ENCODE measurements around the gene SH3BP5. TPM values are rescaled to one million over a fixed set of nuclear protein-coding genes. Genes with fewer than 3 reads are reported as not detected.

The SH3BP5 gene
- total RNA-seq, 1 donor from 2014 or later = 5.2 TPM

DNA sequence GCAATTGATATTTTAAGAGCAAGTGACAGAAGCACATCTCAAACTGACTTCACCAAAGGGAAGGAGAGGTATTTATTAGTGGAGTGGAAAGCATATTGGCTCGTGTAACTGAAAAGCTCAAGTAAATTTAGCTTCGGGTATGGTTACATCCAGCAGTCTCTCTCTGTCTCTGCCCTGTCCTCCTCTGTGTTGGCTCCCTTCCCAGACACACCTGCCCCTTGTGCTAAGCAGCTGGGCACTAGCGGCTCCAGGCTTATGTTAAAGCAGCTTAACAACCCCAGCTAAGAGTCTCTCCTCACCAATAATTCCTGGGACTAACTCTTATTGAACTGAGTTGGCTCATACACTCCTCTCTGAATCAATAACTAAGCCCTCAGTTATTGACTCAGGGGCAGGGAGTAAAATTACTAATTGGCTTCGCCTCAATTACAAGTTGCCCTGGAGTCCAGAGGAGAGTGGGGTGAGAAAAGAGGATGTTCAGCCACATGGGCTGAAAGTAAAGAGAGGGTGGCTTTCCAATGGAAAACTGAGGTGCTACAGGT is 12.8 kb upstream of the SH3BP5 start:
- Mint-ChIP-seq H3K27me3 (ENCODE audit: low read depth) (peaks cover 18% of the 10 kb centered on the region), H3K27ac (ENCODE audit: unreplicated experiment) (no peak overlapping the region)

DNA sequence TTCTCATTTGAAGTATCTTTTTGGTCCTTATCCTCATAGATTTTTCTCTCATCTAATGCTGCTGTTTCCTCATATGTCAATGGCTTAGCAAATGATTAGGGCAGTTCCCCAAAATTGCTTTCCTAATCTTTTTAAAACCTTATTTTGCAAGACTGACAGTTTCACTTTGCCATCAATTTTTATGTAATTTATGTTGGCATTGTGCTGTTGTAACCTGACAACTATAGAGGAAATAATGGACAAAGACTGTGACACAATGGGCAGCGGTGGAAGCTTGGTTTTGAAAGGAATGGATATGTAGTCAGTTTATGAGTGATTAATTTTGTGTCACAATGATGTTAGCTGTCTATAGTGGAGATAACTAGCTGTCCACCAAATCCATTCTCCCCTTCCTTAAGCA is 10.6 kb upstream of the SH3BP5 start:
- Mint-ChIP-seq H3K9me3 (no peaks in the 10 kb centered on the region), H3K27ac (ENCODE audit: unreplicated experiment) (no peak overlapping the region), H3K4me3 (no peak overlapping the region), H3K27me3 (ENCODE audit: low read depth) (peaks cover 15% of the 10 kb centered on the region), H3K4me1 (peaks cover 5% of the 10 kb centered on the region), H3K36me3 (ENCODE audit: low read depth) (no peaks in the 10 kb centered on the region)
- TF ChIP-seq, protein P1, sequence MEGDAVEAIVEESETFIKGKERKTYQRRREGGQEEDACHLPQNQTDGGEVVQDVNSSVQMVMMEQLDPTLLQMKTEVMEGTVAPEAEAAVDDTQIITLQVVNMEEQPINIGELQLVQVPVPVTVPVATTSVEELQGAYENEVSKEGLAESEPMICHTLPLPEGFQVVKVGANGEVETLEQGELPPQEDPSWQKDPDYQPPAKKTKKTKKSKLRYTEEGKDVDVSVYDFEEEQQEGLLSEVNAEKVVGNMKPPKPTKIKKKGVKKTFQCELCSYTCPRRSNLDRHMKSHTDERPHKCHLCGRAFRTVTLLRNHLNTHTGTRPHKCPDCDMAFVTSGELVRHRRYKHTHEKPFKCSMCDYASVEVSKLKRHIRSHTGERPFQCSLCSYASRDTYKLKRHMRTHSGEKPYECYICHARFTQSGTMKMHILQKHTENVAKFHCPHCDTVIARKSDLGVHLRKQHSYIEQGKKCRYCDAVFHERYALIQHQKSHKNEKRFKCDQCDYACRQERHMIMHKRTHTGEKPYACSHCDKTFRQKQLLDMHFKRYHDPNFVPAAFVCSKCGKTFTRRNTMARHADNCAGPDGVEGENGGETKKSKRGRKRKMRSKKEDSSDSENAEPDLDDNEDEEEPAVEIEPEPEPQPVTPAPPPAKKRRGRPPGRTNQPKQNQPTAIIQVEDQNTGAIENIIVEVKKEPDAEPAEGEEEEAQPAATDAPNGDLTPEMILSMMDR (conservative IDR thresholded peaks at IDR 0.05) = no peak
- no peak for DNase-seq (ENCODE audit: low read depth, low spot score)

More for the DNA sequence above, 12.8 kb upstream of the SH3BP5 start:
- Mint-ChIP-seq H3K4me3 (no peak overlapping the region), H3K4me1 (no peaks in the 10 kb centered on the region), H3K9me3 (peaks cover under 1% of the 10 kb centered on the region), H3K36me3 (ENCODE audit: low read depth) (no peaks in the 10 kb centered on the region)
- TF ChIP-seq, protein P1 (conservative IDR thresholded peaks at IDR 0.05) = no peak
- DNase-seq (ENCODE audit: low read depth, low spot score) = no peak

DNA sequence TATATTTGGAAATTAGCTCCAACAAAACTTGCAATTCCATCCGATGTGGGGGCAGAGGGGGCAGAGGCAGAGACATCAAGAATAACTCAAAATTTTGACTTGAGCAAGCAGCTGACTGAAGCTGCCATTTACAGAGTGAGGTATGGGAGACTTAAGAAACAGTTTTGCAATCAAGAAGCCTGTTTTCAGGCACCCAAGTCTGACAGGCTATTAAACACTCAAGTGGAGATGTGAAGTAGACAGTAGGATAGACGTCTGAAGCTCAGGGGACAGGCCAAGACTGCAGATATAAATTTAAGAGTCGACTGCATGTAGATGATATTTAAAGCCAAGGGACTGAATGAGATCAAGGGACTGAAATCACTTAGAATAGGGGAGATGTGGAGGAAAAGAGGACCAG is 9.9 kb upstream of the SH3BP5 start:
- Mint-ChIP-seq H3K36me3 (ENCODE audit: low read depth) (no peaks in the 10 kb centered on the region), H3K27me3 (ENCODE audit: low read depth) (peaks cover 15% of the 10 kb centered on the region), H3K4me3 (no peak overlapping the region), H3K4me1 (peaks cover 5% of the 10 kb centered on the region), H3K27ac (ENCODE audit: unreplicated experiment) (peak overlapping the region; percentile 55), H3K9me3 (no peaks in the 10 kb centered on the region)
- TF ChIP-seq, protein P1 (conservative IDR thresholded peaks at IDR 0.05) = no peak
- no peak for DNase-seq (ENCODE audit: low read depth, low spot score)

DNA sequence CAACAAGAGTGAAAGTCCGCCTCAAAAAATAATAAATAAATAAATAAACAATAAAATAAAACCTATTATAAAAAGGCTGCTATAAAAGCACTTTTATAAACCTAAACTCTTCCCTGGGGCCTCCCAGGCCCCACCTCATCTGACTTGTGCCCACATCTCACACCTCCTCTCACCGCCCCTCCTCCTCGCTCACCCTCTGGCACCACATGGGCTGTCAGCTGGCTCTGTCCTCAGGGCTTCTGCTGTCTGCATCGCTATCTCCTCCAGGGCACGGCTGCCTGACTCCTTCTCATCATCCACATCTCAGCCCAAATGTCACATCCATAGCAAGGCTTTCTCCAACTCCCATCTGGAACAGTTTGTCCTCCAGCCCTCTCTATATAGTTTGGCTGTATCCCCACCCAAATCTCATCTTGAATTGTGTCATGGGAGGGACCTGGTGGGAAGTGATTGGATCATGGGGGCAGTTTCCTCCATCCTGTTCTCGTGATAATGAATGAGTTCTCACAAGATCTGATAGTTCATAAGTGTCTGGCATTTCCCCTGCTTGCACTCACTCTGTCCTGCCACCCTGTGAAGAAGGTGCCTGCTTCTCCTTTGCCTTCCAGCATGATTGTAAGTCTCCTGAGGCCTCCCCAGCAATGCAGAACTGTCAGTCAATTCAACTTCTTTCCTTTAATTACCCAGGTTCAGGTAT is 8.8 kb upstream of the SH3BP5 start:
- Mint-ChIP-seq H3K4me3 (no peak overlapping the region), H3K36me3 (ENCODE audit: low read depth) (no peaks in the 10 kb centered on the region), H3K9me3 (no peaks in the 10 kb centered on the region), H3K27me3 (ENCODE audit: low read depth) (peaks cover 15% of the 10 kb centered on the region), H3K4me1 (peaks cover 5% of the 10 kb centered on the region), H3K27ac (ENCODE audit: unreplicated experiment) (no peak overlapping the region)
- TF ChIP-seq, protein P1 (conservative IDR thresholded peaks at IDR 0.05) = no peak
- no peak for DNase-seq (ENCODE audit: low read depth, low spot score)

DNA sequence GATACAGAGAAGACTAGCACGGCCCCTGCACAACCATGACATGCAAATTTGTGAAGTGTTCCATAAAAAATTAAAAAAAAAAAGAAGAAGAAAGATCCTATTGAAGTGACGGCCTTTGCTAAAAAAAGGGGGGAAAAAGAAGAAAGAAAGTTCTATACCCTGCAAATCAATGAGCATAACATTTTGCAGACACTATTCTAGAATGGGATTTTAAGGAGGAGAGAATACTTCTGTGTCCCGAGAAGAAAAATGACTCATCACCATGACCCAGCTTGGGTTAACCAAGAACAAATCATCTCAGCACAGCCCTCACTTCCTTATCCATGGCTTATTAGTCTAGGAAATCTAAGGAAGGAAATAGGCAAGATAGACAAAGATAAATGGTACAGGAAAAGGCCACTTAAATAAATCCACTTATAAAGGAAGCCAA is 7.4 kb upstream of the SH3BP5 start:
- peaks cover 15% of the 10 kb centered on the region for H3K27me3 Mint-ChIP-seq (ENCODE audit: low read depth)

More for the DNA sequence above, 7.4 kb upstream of the SH3BP5 start:
- no peak overlapping the region for H3K27ac Mint-ChIP-seq (ENCODE audit: unreplicated experiment)
- no peaks in the 10 kb centered on the region for H3K36me3 Mint-ChIP-seq (ENCODE audit: low read depth)
- H3K9me3 Mint-ChIP-seq = no peaks in the 10 kb centered on the region
- H3K4me1 Mint-ChIP-seq = peaks cover 5% of the 10 kb centered on the region
- DNase-seq (ENCODE audit: low read depth, low spot score) = no peak
- TF ChIP-seq, protein P1 (conservative IDR thresholded peaks at IDR 0.05) = no peak
- H3K4me3 Mint-ChIP-seq = no peak overlapping the region
